Measurements from ENCODE around the gene SEMA6B.
"Not testable (repeated sequence)": the region's sequence is repeated elsewhere in the genome, so short reads cannot be mapped to it uniquely, and the experiment has no call there.

DNA sequence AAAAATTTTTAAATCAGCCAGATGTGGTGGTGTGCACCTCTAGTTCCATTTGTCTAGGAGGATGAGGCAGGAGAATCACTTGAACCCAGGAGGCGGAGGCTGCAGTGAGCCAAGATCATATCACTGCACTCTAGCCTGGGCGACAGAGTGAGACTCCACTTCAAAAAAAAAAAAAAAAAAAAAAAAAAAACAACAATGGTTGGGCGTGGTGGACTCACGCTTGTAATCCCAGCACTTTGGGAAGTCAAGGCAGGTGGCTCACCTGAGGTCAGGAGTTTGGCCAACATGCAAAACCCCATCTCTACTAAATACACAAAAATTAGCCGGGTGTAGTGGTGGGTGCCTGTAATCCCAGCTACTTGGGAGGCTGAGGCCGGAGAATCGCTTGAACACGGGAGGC lies 32.1 kb downstream of the SEMA6B start:
- TF ChIP-seq, protein P1, sequence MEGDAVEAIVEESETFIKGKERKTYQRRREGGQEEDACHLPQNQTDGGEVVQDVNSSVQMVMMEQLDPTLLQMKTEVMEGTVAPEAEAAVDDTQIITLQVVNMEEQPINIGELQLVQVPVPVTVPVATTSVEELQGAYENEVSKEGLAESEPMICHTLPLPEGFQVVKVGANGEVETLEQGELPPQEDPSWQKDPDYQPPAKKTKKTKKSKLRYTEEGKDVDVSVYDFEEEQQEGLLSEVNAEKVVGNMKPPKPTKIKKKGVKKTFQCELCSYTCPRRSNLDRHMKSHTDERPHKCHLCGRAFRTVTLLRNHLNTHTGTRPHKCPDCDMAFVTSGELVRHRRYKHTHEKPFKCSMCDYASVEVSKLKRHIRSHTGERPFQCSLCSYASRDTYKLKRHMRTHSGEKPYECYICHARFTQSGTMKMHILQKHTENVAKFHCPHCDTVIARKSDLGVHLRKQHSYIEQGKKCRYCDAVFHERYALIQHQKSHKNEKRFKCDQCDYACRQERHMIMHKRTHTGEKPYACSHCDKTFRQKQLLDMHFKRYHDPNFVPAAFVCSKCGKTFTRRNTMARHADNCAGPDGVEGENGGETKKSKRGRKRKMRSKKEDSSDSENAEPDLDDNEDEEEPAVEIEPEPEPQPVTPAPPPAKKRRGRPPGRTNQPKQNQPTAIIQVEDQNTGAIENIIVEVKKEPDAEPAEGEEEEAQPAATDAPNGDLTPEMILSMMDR (IDR thresholded peaks at IDR 0.05) = not testable (repeated sequence)
- TF ChIP-seq POLR2A (IDR thresholded peaks at IDR 0.05) = not testable (repeated sequence)
